A549 treated with AZD9567 at 1 μM for 4 hours (cell line): ENCODE data around the gene PAXX. TPM values are rescaled to one million over a fixed set of nuclear protein-coding genes. Genes with fewer than 3 reads are reported as not detected.

ENCODE experiments used
- total RNA-seq: library from RNA; stranded (reverse); fragments of 200-300 nt; extraction: Qiagen RNA extraction; gene quantifications from 5 replicates; pipeline ENCODE4 v1.2.3, GENCODE V29; 2022; ENCODE audit not compliant: insufficient read depth

Gene PAXX, protein sequence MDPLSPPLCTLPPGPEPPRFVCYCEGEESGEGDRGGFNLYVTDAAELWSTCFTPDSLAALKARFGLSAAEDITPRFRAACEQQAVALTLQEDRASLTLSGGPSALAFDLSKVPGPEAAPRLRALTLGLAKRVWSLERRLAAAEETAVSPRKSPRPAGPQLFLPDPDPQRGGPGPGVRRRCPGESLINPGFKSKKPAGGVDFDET
- 24.8 to 86.1 TPM (median 80.8 TPM) in 5 replicates for total RNA-seq

GRCh38 chr9:136991993-136992818 lies at the start of gene PAXX:
PAXX (plus strand) TSS chr9:136992422; CDS start chr9:136992444, 22 bp downstream.

DNA sequence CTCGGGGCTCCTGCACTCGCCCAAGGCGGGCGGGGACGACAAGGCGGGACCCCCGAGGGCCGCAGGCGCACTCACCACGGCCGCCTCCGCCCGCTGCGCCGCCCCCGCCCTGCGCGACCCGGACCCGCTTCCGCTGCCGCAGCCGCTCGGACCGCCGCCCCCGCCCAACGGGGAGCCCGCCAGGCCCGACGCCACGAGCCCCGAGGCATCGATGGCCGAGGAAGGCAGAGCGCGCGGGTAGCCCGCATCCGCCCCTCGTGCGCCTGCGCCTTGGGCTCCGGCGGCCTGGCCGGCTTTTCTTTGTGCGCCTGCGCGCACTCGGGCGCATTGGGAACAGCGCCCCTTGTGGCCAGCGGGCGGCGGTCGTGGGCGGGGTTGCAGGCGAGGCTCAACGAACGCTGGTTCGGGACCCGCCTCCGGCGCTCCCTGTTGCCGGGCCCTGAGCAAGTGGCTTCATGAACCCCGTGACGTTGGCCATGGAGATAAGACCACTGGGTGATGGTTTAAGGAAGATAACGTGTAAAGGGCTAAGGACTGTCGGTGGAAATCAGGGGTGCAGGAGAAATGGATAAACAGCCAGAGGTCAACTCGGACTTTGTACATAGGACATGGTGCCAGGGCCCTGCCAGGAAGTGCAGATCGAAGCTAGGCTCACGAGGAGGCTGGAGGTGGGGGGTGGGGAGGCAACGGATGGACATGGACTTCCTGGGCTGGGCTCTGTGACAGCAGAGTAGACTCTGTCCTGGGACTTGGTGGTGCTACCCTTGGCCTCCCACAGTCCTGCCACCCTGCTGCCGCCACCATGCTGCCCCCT lies 47.5 kb upstream of the PAXX start, which contains the start of the genes C8G and FBXW5:
Gene C8G (plus strand): TSS at position 725 of the 814 bp plus-strand sequence. CDS start 78 bp downstream, at position 803.
Gene FBXW5 (minus strand): TSS at position 220 of the 814 bp plus-strand sequence. CDS start 655 bp downstream, outside the sequence.

GRCh38 chr9:136951541-136952320 lies 40.5 kb upstream of the PAXX start, which contains the start of gene LCN12:
LCN12 (plus strand) TSS chr9:136952273; CDS start chr9:136952328, 55 bp downstream.

GRCh38 chr9:136977223-136977622 lies 15.0 kb upstream of the PAXX start, which contains the start of gene PTGDS:
PTGDS (plus strand) TSS chr9:136977504; CDS start chr9:136977579, 75 bp downstream.

DNA sequence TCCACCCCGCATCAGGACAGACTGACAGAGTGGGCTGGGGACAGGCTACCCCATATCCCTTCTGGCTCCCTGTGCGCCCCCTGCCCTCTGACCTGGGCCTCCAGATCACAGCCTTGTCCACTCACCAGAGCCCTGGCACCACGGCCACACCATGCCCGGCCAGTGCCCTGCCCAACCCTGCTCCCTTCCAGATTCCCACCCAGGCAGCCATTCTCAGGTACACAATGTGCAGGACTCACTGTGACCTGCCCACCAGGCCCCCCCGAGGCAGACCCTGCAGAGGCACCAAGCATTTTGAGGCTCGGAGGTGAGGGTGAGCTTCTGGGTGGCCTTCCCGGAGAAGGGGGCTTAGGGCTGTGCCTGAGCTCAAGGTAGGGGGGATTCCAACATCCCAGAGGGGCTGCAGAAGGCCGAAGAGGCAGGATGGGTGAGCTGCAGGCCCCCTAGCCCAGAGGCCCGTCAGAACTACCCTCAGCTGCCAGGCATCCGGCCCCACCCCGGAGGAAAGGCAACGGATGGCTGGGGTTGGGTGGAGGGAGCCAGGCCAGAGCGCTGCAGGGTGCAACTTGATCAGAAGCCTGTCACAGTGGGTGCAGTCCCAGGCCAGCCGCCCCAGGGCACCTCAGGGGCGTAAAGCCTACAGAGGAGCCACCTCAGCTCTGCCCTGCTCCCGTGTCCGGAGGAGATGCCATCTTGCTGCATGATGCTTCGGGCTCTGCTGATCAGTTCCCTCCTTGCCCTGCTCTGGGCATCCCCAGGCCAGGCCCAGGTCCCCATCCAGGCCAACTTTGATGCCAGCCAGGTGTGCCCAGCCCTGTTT lies 9.8 kb upstream of the PAXX start, which contains the start of gene LCNL1:
Gene LCNL1 (plus strand): TSS at position 762 of the 820 bp plus-strand sequence. CDS start 594 bp downstream, outside the sequence.

DNA sequence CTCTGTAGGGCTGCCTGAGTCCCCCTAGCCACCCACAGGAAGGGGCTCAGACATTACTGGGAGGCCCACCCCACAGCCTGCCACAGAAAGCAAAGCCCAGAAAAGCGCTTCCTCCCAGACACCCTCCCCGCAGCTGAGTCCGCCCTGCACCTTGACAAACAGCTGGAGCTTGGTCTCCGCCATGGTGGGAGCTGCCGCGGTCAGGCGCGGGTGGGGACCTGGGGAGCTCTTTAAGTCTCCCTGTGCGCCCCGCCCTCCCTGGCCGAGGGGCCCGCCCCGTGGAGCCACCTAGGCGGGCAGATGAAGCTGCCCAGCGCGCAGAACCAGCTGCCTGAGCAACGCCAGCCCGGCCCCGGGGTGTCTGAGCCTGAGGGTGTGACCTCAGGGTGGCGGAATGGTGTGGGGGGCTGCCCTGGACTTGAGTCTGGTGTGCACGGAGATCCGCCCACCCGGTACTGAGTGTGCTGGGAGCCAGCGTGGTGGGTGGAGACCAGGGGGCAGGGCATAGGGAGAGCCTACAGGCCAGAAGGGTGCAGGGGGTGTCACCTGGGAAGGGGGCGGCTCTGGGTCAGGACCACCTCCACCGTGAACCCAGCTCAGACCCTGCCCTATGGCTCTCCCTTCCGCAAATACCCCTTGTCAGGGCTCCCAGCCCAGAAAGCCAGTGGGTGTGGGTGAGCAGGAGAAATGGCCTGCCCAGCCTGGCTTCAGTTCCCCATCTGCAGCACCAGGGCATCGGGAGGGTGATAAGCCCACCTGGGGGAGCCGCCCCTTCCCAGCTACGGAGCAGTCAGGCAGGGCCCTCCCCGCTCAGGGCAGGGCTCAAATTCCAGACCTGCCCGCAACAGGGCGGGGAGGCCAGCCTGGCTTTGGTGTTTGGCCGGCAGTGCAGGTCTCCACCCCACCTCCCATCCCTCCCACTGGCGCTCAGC lies 4.4 kb downstream of the PAXX start, which contains the start of gene CLIC3:
Gene CLIC3 (minus strand): TSS at position 208 of the 932 bp plus-strand sequence. CDS start 25 bp downstream, at position 183.

GRCh38 chr9:137027369-137028262 lies 35.4 kb downstream of the PAXX start, which contains the start of gene ABCA2:
ABCA2 (minus strand) TSS chr9:137028237; CDS start chr9:137028140, 97 bp downstream.

GRCh38 chr9:137031904-137032640 lies 39.9 kb downstream of the PAXX start, which contains the start of gene FUT7:
FUT7 (minus strand) TSS chr9:137032088; CDS start chr9:137031991, 97 bp downstream.

Other genes with a start within 250 kb of the PAXX start
- not detected in 5 replicates for gene LCN10, start 249.5 kb upstream of the PAXX start, total RNA-seq
- not detected in 5 replicates for gene LCN6, start 243.9 kb upstream of the PAXX start, total RNA-seq
- gene LCN8, start 234.2 kb upstream of the PAXX start, total RNA-seq = not detected in 5 replicates
- 0.05 to 0.08 TPM (median 0.05 TPM) in 3 of 5 replicates, not detected in the others for gene LCN15, start 227.9 kb upstream of the PAXX start, total RNA-seq
- gene TMEM141, start 201.1 kb upstream of the PAXX start, total RNA-seq = 58.2 to 81.2 TPM (median 76.7 TPM) in 5 replicates
- 0.39 to 0.89 TPM (median 0.44 TPM) in 4 of 5 replicates, not detected in the other for gene CCDC183, start 196.1 kb upstream of the PAXX start, total RNA-seq
- gene RABL6, start 184.5 kb upstream of the PAXX start, total RNA-seq = 56.0 to 85.9 TPM (median 80.1 TPM) in 5 replicates
- 1.9 to 5.0 TPM (median 4.5 TPM) in 5 replicates for gene AJM1, start 149.9 kb upstream of the PAXX start, total RNA-seq
- 301 to 333 TPM (median 305 TPM) in 5 replicates for gene PHPT1, start 143.0 kb upstream of the PAXX start, total RNA-seq
- gene MAMDC4, start 140.1 kb upstream of the PAXX start, total RNA-seq = 3.8 to 5.7 TPM (median 4.6 TPM) in 5 replicates
- gene EDF1, start 126.1 kb upstream of the PAXX start, total RNA-seq = 355 to 516 TPM (median 465 TPM) in 5 replicates
- 28.1 to 60.7 TPM (median 48.5 TPM) in 5 replicates for gene TRAF2, start 105.9 kb upstream of the PAXX start, total RNA-seq
- 62.3 to 108 TPM (median 104 TPM) in 5 replicates for gene FBXW5, start 47.7 kb upstream of the PAXX start, total RNA-seq
- 1.0 to 1.7 TPM (median 1.3 TPM) in 4 of 5 replicates, not detected in the other for gene C8G, start 47.2 kb upstream of the PAXX start, total RNA-seq
- gene LCN12, start 40.1 kb upstream of the PAXX start, total RNA-seq = 1.3 to 2.0 TPM (median 1.6 TPM) in 4 of 5 replicates, not detected in the other
- 0.14 to 0.73 TPM (median 0.66 TPM) in 4 of 5 replicates, not detected in the other for gene PTGDS, start 14.9 kb upstream of the PAXX start, total RNA-seq
- 0.02 to 0.14 TPM (median 0.10 TPM) in 4 of 5 replicates, not detected in the other for gene LCNL1, start 9.4 kb upstream of the PAXX start, total RNA-seq
- gene CLIC3, start 4.1 kb downstream of the PAXX start, total RNA-seq = 4.0 to 4.9 TPM (median 4.4 TPM) in 4 of 5 replicates, not detected in the other
- 20.0 to 29.5 TPM (median 27.5 TPM) in 5 replicates for gene ABCA2, start 35.8 kb downstream of the PAXX start, total RNA-seq
- 0.03 to 0.09 TPM (median 0.03 TPM) in 4 of 5 replicates, not detected in the other for gene FUT7, start 39.7 kb downstream of the PAXX start, total RNA-seq
- gene NPDC1, start 53.8 kb downstream of the PAXX start, total RNA-seq = 49.4 to 88.3 TPM (median 87.7 TPM) in 5 replicates
- 1.4 to 3.0 TPM (median 2.6 TPM) in 5 replicates for gene ENTPD2, start 61.6 kb downstream of the PAXX start, total RNA-seq
- 14.9 to 28.4 TPM (median 24.6 TPM) in 5 replicates for gene SAPCD2, start 78.1 kb downstream of the PAXX start, total RNA-seq
- gene UAP1L1, start 85.1 kb downstream of the PAXX start, total RNA-seq = 9.8 to 16.4 TPM (median 11.7 TPM) in 5 replicates
- 40.8 to 56.5 TPM (median 52.7 TPM) in 5 replicates for gene MAN1B1, start 94.6 kb downstream of the PAXX start, total RNA-seq
- gene DPP7, start 122.3 kb downstream of the PAXX start, total RNA-seq = 65.1 to 122 TPM (median 115 TPM) in 5 replicates
- gene GRIN1, start 146.7 kb downstream of the PAXX start, total RNA-seq = 0.19 to 0.95 TPM (median 0.29 TPM) in 4 of 5 replicates, not detected in the other
- gene LRRC26, start 177.6 kb downstream of the PAXX start, total RNA-seq = 0.99 to 1.8 TPM (median 1.3 TPM) in 4 of 5 replicates, not detected in the other
- gene TMEM210, start 179.6 kb downstream of the PAXX start, total RNA-seq = not detected in 5 replicates
- gene ANAPC2, start 196.1 kb downstream of the PAXX start, total RNA-seq = 23.3 to 39.2 TPM (median 38.3 TPM) in 5 replicates
- gene SSNA1, start 196.3 kb downstream of the PAXX start, total RNA-seq = 119 to 158 TPM (median 150 TPM) in 5 replicates
- gene TPRN, start 208.3 kb downstream of the PAXX start, total RNA-seq = 9.3 to 14.1 TPM (median 12.9 TPM) in 5 replicates
- gene TMEM203, start 213.2 kb downstream of the PAXX start, total RNA-seq = 32.0 to 48.4 TPM (median 46.4 TPM) in 5 replicates
- 10.9 to 20.2 TPM (median 20.0 TPM) in 5 replicates for gene NDOR1, start 213.3 kb downstream of the PAXX start, total RNA-seq
- gene RNF208, start 229.8 kb downstream of the PAXX start, total RNA-seq = 1.7 to 2.3 TPM (median 1.8 TPM) in 4 of 5 replicates, not detected in the other
- 1.7 to 4.2 TPM (median 3.2 TPM) in 5 replicates for gene CYSRT1, start 232.8 kb downstream of the PAXX start, total RNA-seq
- 0.17 to 0.29 TPM (median 0.22 TPM) in 4 of 5 replicates, not detected in the other for gene RNF224, start 235.1 kb downstream of the PAXX start, total RNA-seq
- 0.06 to 0.14 TPM (median 0.10 TPM) in 4 of 5 replicates, not detected in the other for gene SLC34A3, start 238.5 kb downstream of the PAXX start, total RNA-seq
- gene TUBB4B, start 248.9 kb downstream of the PAXX start, total RNA-seq = 802 to 950 TPM (median 862 TPM) in 5 replicates